OCI-LY3 (cell line): ENCODE data around the gene FAM163B.

Experiments used
- CTCF ChIP-seq: fragments of 200-600, 300-600 bp; sonication (generic); IDR thresholded peaks from 2 replicates; pipeline ENCODE4 v1.5.1; 2014; ENCODE audit warnings: antibody characterized with exemption, low read length, low read depth
- EZH2phosphoT487 ChIP-seq: fragments of 200-600 bp; shearing (Covaris generic); IDR thresholded peaks from 2 replicates; pipeline ENCODE4 v1.6.1; 2018; ENCODE audit warnings: antibody characterized with exemption, mixed run types, low read depth

- TF ChIP-seq CTCF (no peak), EZH2phosphoT487 (no peak)
Measured at GRCh38 chr9:133638076-133638475, 28.9 kb upstream of the FAM163B start.
